ENCODE results near the gene PDLIM7. TPM values are rescaled to one million over a fixed set of nuclear protein-coding genes. Genes with fewer than 3 reads are reported as not detected.

Gene PDLIM7
- total and polyA plus RNA-seq, 2 donors (not counting 3 experiments of a cell fraction or from before 2014, with no cell fraction given), result 314 to 318 TPM

GRCh38 chr5:177491983-177492746 is 5.2 kb downstream of the PDLIM7 start:
- Histone ChIP-seq H3K9me1 (replicated peaks; ENCODE audit: control insufficient read depth, extremely low read depth, insufficient read depth, low read length) (no peaks in the 10 kb centered on the region), H3K79me2 (ENCODE audit: control insufficient read depth, insufficient read depth, low read length) (peaks cover 48% of the 10 kb centered on the region), H4K20me1 (replicated peaks; ENCODE audit: control insufficient read depth, extremely low read depth, insufficient read depth, low read length) (no peaks in the 10 kb centered on the region), H3K27ac (ENCODE audit: insufficient read depth, low read depth, low read length) (peak overlapping the region; percentile 93), H3K4me3 (replicated peaks in 1 of 3; ENCODE audit: insufficient read depth in 1 of 3, low read depth in 1 of 3, low read length in 3 of 3) (no peak overlapping the region), H3K4me2 (ENCODE audit: insufficient read depth, low read length) (no peak overlapping the region), H3K9ac (replicated peaks; ENCODE audit: extremely low read depth, insufficient read depth, low read length) (no peak overlapping the region), H3K4me1 (ENCODE audit: control insufficient read depth, extremely low read depth, insufficient read depth, low read length) (peaks cover 50% of the 10 kb centered on the region), H3K27me3 (ENCODE audit: control insufficient read depth in 2 of 2, insufficient read depth in 2 of 2, low read length in 2 of 2) (no peaks in the 10 kb centered on the region), H3K9me3 (replicated peaks; ENCODE audit: control insufficient read depth, insufficient read depth, low read length) (no peaks in the 10 kb centered on the region), H3K36me3 (ENCODE audit: control insufficient read depth in 2 of 2, extremely low read depth in 1 of 2, insufficient read depth in 2 of 2, low read length in 2 of 2) (peaks cover 22 to 37% of the 10 kb centered on the region in 2 experiments), H2AFZ (ENCODE audit: low read depth, low read length) (no peak overlapping the region)
- no peak for DNase-seq (ENCODE audit: low read depth, low spot score)
- ChIA-PET CTCF (interaction anchor here (0.7 to 5.3 kb wide), 7 partner anchors 10 to 87 kb away, joined by 3 to 58 read pairs (median 4); partner anchors contain the start of gene DDX41), POLR2A (interaction anchor here (1.4 kb wide), 1 partner anchor 14 kb away, joined by 3 read pairs; no protein-coding TSS in a partner anchor)
- dilution Hi-C loops (cut with MboI; ENCODE audit: extremely low pct_ligation_motif_present, low sequenced_read_pairs) (no loop called here), intact Hi-C loops (cut with micrococcal nuclease) (loop anchor here (1.0 to 10.0 kb wide), 3 partner anchors 9 to 957 kb away; partner anchors contain the start of genes N4BP3 and RNF44)
- FAIRE-seq, result no peak
- no TSS peak for BruUV-seq (replicated peaks)
- TF ChIP-seq CTCF (IDR thresholded peaks at IDR 0.05; ENCODE audit: extremely low read depth in 1 of 2, insufficient read depth in 1 of 2, low read depth in 1 of 2, low read length in 2 of 2), result no peak
- no peak for TF ChIP-seq MAX (IDR thresholded peaks at IDR 0.05; ENCODE audit: insufficient read depth, insufficient read length)
- no peak for TF ChIP-seq JUN (IDR thresholded peaks at IDR 0.05; ENCODE audit: borderline replicate concordance, insufficient read depth, insufficient read length, low read depth)
- no peak for TF ChIP-seq POLR2AphosphoS5 (IDR thresholded peaks at IDR 0.05; ENCODE audit: insufficient read depth, low read depth, low read length)
- no peak for TF ChIP-seq POLR2A (IDR thresholded peaks at IDR 0.05; ENCODE audit: low read depth, low read length)
- no peak for TF ChIP-seq GATA2 (IDR thresholded peaks at IDR 0.05; ENCODE audit: insufficient read depth, insufficient read length, low read depth, low read length)
- no peak for TF ChIP-seq EZH2 (IDR thresholded peaks at IDR 0.05; ENCODE audit: borderline replicate concordance, low read depth, low read length, severe bottlenecking)
